Ishikawa (cell line): ENCODE data around the gene ATP11C.

ENCODE experiments used
- CEBPB ChIP-seq: IDR thresholded peaks from 2 replicates; pipeline ENCODE4 v1.6.1; 2012
- CREB1 ChIP-seq: IDR thresholded peaks from 2 replicates; pipeline ENCODE4 v1.6.1; 2012; ENCODE audit warnings: low read depth
- EGR1 ChIP-seq: IDR thresholded peaks from 2 replicates; pipeline ENCODE4 v1.6.1; 2012
- EP300 ChIP-seq: IDR thresholded peaks from 2 replicates; pipeline ENCODE4 v1.6.1; 2012; ENCODE audit warnings: borderline replicate concordance
- FOXM1 ChIP-seq: IDR thresholded peaks from 2 replicates; pipeline ENCODE4 v1.6.1; 2012; ENCODE audit warnings: low read depth, borderline replicate concordance
- NFIC ChIP-seq: IDR thresholded peaks from 2 replicates; pipeline ENCODE4 v1.6.1; 2012
- RAD21 ChIP-seq: IDR thresholded peaks from 2 replicates; pipeline ENCODE4 v1.6.1; 2012; ENCODE audit warnings: low read depth
- TAF1 ChIP-seq: IDR thresholded peaks from 2 replicates; pipeline ENCODE4 v1.6.1; 2012; ENCODE audit warnings: low read depth, mild to moderate bottlenecking
- TCF12 ChIP-seq: IDR thresholded peaks from 2 replicates; pipeline ENCODE4 v1.6.1; 2012; ENCODE audit warnings: low read depth
- TEAD4 ChIP-seq: IDR thresholded peaks from 2 replicates; pipeline ENCODE4 v1.6.1; 2012
- USF1 ChIP-seq: IDR thresholded peaks from 2 replicates; pipeline ENCODE4 v1.6.1; 2012
- YY1 ChIP-seq: IDR thresholded peaks from 2 replicates; pipeline ENCODE4 v1.6.1; 2012; ENCODE audit warnings: low read depth
- ZBTB7A ChIP-seq: IDR thresholded peaks from 2 replicates; pipeline ENCODE4 v1.6.1; 2012; ENCODE audit warnings: low read depth
- TF ChIP-seq, protein P1 (sequence below): IDR thresholded peaks from 2 replicates; pipeline ENCODE4 v1.6.1; 2012; ENCODE audit warnings: low read depth, mild to moderate bottlenecking
- TF ChIP-seq, protein P2 (sequence below): IDR thresholded peaks from 2 replicates; pipeline ENCODE4 v1.6.1; 2012

Gene ATP11C

DNA sequence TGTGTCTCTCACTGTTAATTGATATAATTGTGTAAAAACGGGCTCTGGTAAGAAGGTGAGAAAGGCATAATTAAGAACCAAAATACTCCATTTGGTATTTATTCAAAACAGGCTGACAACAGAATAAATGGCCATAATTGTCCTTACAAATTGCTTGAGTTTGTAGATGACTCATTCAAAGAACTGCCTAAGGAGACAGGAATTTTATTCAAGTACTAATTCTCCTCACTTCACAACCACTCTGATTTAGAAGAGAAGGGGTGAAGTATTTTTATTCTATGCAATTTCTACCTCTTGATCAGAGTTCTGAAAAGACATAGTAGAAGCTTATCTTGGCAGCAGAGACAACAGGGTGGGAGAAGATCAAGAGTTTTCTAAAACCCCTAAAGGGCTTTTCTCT lies 43.1 kb downstream of the ATP11C start:
- TF ChIP-seq, protein P1, sequence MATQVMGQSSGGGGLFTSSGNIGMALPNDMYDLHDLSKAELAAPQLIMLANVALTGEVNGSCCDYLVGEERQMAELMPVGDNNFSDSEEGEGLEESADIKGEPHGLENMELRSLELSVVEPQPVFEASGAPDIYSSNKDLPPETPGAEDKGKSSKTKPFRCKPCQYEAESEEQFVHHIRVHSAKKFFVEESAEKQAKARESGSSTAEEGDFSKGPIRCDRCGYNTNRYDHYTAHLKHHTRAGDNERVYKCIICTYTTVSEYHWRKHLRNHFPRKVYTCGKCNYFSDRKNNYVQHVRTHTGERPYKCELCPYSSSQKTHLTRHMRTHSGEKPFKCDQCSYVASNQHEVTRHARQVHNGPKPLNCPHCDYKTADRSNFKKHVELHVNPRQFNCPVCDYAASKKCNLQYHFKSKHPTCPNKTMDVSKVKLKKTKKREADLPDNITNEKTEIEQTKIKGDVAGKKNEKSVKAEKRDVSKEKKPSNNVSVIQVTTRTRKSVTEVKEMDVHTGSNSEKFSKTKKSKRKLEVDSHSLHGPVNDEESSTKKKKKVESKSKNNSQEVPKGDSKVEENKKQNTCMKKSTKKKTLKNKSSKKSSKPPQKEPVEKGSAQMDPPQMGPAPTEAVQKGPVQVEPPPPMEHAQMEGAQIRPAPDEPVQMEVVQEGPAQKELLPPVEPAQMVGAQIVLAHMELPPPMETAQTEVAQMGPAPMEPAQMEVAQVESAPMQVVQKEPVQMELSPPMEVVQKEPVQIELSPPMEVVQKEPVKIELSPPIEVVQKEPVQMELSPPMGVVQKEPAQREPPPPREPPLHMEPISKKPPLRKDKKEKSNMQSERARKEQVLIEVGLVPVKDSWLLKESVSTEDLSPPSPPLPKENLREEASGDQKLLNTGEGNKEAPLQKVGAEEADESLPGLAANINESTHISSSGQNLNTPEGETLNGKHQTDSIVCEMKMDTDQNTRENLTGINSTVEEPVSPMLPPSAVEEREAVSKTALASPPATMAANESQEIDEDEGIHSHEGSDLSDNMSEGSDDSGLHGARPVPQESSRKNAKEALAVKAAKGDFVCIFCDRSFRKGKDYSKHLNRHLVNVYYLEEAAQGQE = no peak
- TF ChIP-seq TCF12 = no peak
- TF ChIP-seq ZBTB7A = no peak
- no peak for TF ChIP-seq TEAD4
- no peak for TF ChIP-seq NFIC
- no peak for TF ChIP-seq USF1
- TF ChIP-seq EP300 = no peak
- no peak for TF ChIP-seq YY1
- TF ChIP-seq, protein P2, sequence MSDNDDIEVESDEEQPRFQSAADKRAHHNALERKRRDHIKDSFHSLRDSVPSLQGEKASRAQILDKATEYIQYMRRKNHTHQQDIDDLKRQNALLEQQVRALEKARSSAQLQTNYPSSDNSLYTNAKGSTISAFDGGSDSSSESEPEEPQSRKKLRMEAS = no peak
- TF ChIP-seq TAF1 = no peak
- no peak for TF ChIP-seq FOXM1
- no peak for TF ChIP-seq CREB1
- no peak for TF ChIP-seq CEBPB
- no peak for TF ChIP-seq RAD21
- TF ChIP-seq EGR1 = no peak

GRCh38 chrX:139883984-139884383 lies 48.9 kb downstream of the ATP11C start:
- TF ChIP-seq ZBTB7A (no peak), USF1 (no peak), CEBPB (no peak)
- TF ChIP-seq, protein P1 = no peak

DNA sequence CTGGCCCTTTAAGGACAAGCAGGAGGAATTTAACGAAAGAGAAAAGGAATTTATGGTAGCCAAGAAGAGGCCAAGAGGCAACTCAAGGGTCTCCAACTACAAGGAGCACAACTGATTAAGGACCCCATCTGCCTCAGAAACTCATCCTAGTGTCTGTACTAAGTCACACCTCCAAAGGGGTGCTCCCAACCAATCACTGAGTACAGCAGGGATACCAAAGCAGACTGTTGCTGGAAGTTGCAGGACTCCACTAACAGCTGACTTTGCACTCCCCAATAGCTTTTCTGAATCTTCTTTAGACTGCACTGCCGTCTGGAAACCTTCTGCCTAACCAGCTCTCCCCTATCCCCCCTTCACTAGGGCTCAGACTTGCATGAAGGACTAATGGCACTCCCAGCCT lies 50.6 kb downstream of the ATP11C start:
- TF ChIP-seq TEAD4 (no peak), TAF1 (no peak), USF1 (no peak), CREB1 (no peak), TCF12 (no peak)
- TF ChIP-seq, protein P2 = no peak

DNA sequence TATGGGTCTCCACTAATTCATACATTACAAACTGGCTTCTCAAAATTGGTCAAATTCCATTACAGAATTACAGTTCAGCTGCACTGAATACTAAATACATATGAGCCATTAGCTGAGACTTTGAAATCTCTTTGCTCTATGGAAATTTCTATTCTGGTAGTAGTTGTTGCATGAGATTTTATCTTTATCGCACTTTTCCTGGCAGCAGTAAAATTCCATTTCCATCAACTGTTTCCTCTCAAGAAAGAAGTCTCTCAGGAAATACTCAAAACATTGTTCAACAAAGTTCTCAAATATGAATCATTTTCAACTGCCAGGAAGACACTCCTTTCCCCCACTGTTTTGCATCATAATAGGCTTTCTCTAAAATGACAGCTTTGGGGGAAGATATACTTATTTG lies 51.3 kb downstream of the ATP11C start:
- no peak for TF ChIP-seq FOXM1
- TF ChIP-seq NFIC = no peak
- TF ChIP-seq EP300 = no peak
- no peak for TF ChIP-seq TEAD4
- no peak for TF ChIP-seq ZBTB7A
- TF ChIP-seq, protein P2 = no peak
- TF ChIP-seq CREB1 = no peak
- no peak for TF ChIP-seq RAD21
- no peak for TF ChIP-seq USF1
- no peak for TF ChIP-seq TAF1
- no peak for TF ChIP-seq CEBPB
- TF ChIP-seq, protein P1 = no peak
- TF ChIP-seq YY1 = no peak
- no peak for TF ChIP-seq TCF12
- no peak for TF ChIP-seq EGR1
